Spinal cord (tissue), 10 donors: ENCODE data around the gene TRIM24. TPM values are rescaled to one million over a fixed set of nuclear protein-coding genes. Genes with fewer than 3 reads are reported as not detected.

ENCODE experiments used
- DNase-seq, 6 donors: peaks; one replicate each; pipeline versions ENCODE4 v3.0.0 to v3.0.0-alpha.2; 2013 to 2015; ENCODE audit warnings: low spot score in 6 of 6, low read depth in 4 of 6
- H3K27ac ChIP-seq: one replicate; pipeline ENCODE4 v1.5.1; 2013; ENCODE audit warnings: low read depth, low read length, control low read depth
- H3K27me3 ChIP-seq: one replicate; pipeline ENCODE4 v1.6.1; 2013; ENCODE audit warnings: low read length; ENCODE audit not compliant: control insufficient read depth, insufficient read depth
- H3K36me3 ChIP-seq: one replicate; pipeline ENCODE4 v1.6.1; 2013; ENCODE audit warnings: low read length; ENCODE audit not compliant: control insufficient read depth, insufficient read depth
- H3K4me1 ChIP-seq: one replicate; pipeline ENCODE4 v1.6.1; 2013; ENCODE audit warnings: low read length; ENCODE audit not compliant: control insufficient read depth, insufficient read depth
- H3K4me3 ChIP-seq: one replicate; pipeline ENCODE4 v1.5.1; 2013; ENCODE audit warnings: low read depth, low read length, control low read depth
- H3K9me3 ChIP-seq: one replicate; pipeline ENCODE4 v1.6.1; 2013; ENCODE audit warnings: low read length; ENCODE audit not compliant: control insufficient read depth, insufficient read depth
- WGBS: methylation state at CpG from one replicate; pipeline ENCODE4 v1.1.5; 2013; ENCODE audit warnings: missing lambda C conversion rate; ENCODE audit not compliant: insufficient coverage; 5-methylcytosine and 5-hydroxymethylcytosine counted together
- polyA plus RNA-seq, 2 donors: library from polyadenylated mRNA; unstranded; fragments of 120-200 nt; gene quantifications; one replicate each; pipeline ENCODE4 v1.2.1, GENCODE V29; 2013; ENCODE audit not compliant: insufficient read length in 2 of 2
- total RNA-seq, 2 donors: library from RNA; depleted of rRNA in 1 of 2; stranded (reverse); fragments of 120-200 nt in 1 of 2; fragments of >200 nt in 1 of 2; gene quantifications; one replicate each; pipeline versions ENCODE4 v1.2.3 to v1.2.4, GENCODE V29; 2013 to 2014
- donor health status: healthy.

The TRIM24 gene
- total and polyA plus RNA-seq, 4 donors = 25.4 to 53.4 (median 32.8) TPM

- Histone ChIP-seq H3K4me1 (no peaks in the 10 kb centered on the region), H3K27me3 (no peaks in the 10 kb centered on the region), H3K9me3 (no peaks in the 10 kb centered on the region), H3K4me3 (no peak overlapping the region), H3K36me3 (no peaks in the 10 kb centered on the region), H3K27ac (no peak overlapping the region)
- DNase-seq = no peak
Measured at GRCh38 chr7:138618933-138619332, 158.9 kb downstream of the TRIM24 start.

GRCh38 chr7:138622841-138623240, 162.8 kb downstream of the TRIM24 start:
- no peak overlapping the region for H3K4me3 ChIP-seq
- H3K9me3 ChIP-seq = no peaks in the 10 kb centered on the region
- peak in 1 of 6 donors; percentile 63 for DNase-seq
- H3K27me3 ChIP-seq = no peaks in the 10 kb centered on the region
- H3K27ac ChIP-seq = no peak overlapping the region
- no peaks in the 10 kb centered on the region for H3K4me1 ChIP-seq
- no CpG with 5 or more reads among the region's 1 CpG for WGBS
- H3K36me3 ChIP-seq = no peaks in the 10 kb centered on the region

- H3K27ac ChIP-seq = no peak overlapping the region
- H3K27me3 ChIP-seq = no peaks in the 10 kb centered on the region
- H3K4me1 ChIP-seq = no peaks in the 10 kb centered on the region
- H3K36me3 ChIP-seq = no peaks in the 10 kb centered on the region
- no peaks in the 10 kb centered on the region for H3K9me3 ChIP-seq
- no peak overlapping the region for H3K4me3 ChIP-seq
- no peak for DNase-seq
- WGBS = no CpG with 5 or more reads among the region's 3 CpGs
Measured at GRCh38 chr7:138625084-138625848, 165.2 kb downstream of the TRIM24 start.

GRCh38 chr7:138625849-138626230, 165.8 kb downstream of the TRIM24 start:
- Histone ChIP-seq H3K36me3 (no peaks in the 10 kb centered on the region), H3K27ac (no peak overlapping the region), H3K4me3 (no peak overlapping the region), H3K9me3 (no peaks in the 10 kb centered on the region), H3K4me1 (no peaks in the 10 kb centered on the region), H3K27me3 (no peaks in the 10 kb centered on the region)
- DNase-seq = no peak
- WGBS = 67% methylated on average over 5 of the region's 5 CpGs

- Histone ChIP-seq H3K4me1 (no peaks in the 10 kb centered on the region), H3K4me3 (no peak overlapping the region), H3K9me3 (no peaks in the 10 kb centered on the region), H3K36me3 (no peaks in the 10 kb centered on the region), H3K27ac (no peak overlapping the region), H3K27me3 (no peaks in the 10 kb centered on the region)
- no peak for DNase-seq
- no CpG with 5 or more reads among the region's 2 CpGs for WGBS
Measured at GRCh38 chr7:138626846-138627245, 166.8 kb downstream of the TRIM24 start.

GRCh38 chr7:138627361-138627760, 167.3 kb downstream of the TRIM24 start:
- no peak overlapping the region for H3K4me3 ChIP-seq
- no peaks in the 10 kb centered on the region for H3K9me3 ChIP-seq
- DNase-seq = peak in 2 of 6 donors; percentile 7 to 92
- 69% methylated on average over 2 of the region's 6 CpGs for WGBS
- H3K36me3 ChIP-seq = no peaks in the 10 kb centered on the region
- H3K27ac ChIP-seq = no peak overlapping the region
- H3K27me3 ChIP-seq = no peaks in the 10 kb centered on the region
- H3K4me1 ChIP-seq = no peaks in the 10 kb centered on the region

- no peaks in the 10 kb centered on the region for H3K9me3 ChIP-seq
- WGBS = no CpG with 5 or more reads among the region's 8 CpGs
- H3K36me3 ChIP-seq = no peaks in the 10 kb centered on the region
- H3K4me1 ChIP-seq = no peaks in the 10 kb centered on the region
- H3K27me3 ChIP-seq = no peaks in the 10 kb centered on the region
- no peak for DNase-seq
- H3K27ac ChIP-seq = no peak overlapping the region
- H3K4me3 ChIP-seq = no peak overlapping the region
Measured at GRCh38 chr7:138630059-138630610, 170.1 kb downstream of the TRIM24 start.

- WGBS = 50% methylated on average over 1 of the region's 2 CpGs
- no peak for DNase-seq
Measured at GRCh38 chr7:138632384-138632783, 172.3 kb downstream of the TRIM24 start.

GRCh38 chr7:138632826-138633602, 173.0 kb downstream of the TRIM24 start:
- Histone ChIP-seq H3K36me3 (no peaks in the 10 kb centered on the region), H3K4me1 (no peaks in the 10 kb centered on the region), H3K9me3 (no peaks in the 10 kb centered on the region), H3K27ac (no peak overlapping the region), H3K27me3 (no peaks in the 10 kb centered on the region), H3K4me3 (no peak overlapping the region)
- WGBS = 90% methylated on average over 2 of the region's 12 CpGs
- DNase-seq = peak in 3 of 6 donors; percentile 25 to 83 (median 26)

More at GRCh38 chr7:138632384-138632783, 172.3 kb downstream of the TRIM24 start:
- no peaks in the 10 kb centered on the region for H3K9me3 ChIP-seq
- no peaks in the 10 kb centered on the region for H3K36me3 ChIP-seq
- no peak overlapping the region for H3K27ac ChIP-seq
- no peak overlapping the region for H3K4me3 ChIP-seq
- H3K27me3 ChIP-seq = no peaks in the 10 kb centered on the region
- no peaks in the 10 kb centered on the region for H3K4me1 ChIP-seq
